Testis (tissue), 2 donors: ENCODE results near the gene YY1.

Experiments
- POLR2A ChIP-seq: fragments of 450-650 bp; IDR thresholded peaks from one replicate; pipeline ENCODE4 v1.6.1; 2017; ENCODE audit warnings: antibody characterized with exemption, mild to moderate bottlenecking, moderate library complexity
- TF ChIP-seq, protein P1 (sequence below), 3 experiments: fragments of 450-650 bp in 2 of 3; fragments of 200-600 bp in 1 of 3; sonication (generic) in 1 of 3; IDR thresholded peaks; one replicate each; pipeline ENCODE4 v1.5.1; 2016 to 2019; ENCODE audit warnings: antibody characterized with exemption in 3 of 3, mild to moderate bottlenecking in 2 of 3, moderate library complexity in 1 of 3

DNA sequence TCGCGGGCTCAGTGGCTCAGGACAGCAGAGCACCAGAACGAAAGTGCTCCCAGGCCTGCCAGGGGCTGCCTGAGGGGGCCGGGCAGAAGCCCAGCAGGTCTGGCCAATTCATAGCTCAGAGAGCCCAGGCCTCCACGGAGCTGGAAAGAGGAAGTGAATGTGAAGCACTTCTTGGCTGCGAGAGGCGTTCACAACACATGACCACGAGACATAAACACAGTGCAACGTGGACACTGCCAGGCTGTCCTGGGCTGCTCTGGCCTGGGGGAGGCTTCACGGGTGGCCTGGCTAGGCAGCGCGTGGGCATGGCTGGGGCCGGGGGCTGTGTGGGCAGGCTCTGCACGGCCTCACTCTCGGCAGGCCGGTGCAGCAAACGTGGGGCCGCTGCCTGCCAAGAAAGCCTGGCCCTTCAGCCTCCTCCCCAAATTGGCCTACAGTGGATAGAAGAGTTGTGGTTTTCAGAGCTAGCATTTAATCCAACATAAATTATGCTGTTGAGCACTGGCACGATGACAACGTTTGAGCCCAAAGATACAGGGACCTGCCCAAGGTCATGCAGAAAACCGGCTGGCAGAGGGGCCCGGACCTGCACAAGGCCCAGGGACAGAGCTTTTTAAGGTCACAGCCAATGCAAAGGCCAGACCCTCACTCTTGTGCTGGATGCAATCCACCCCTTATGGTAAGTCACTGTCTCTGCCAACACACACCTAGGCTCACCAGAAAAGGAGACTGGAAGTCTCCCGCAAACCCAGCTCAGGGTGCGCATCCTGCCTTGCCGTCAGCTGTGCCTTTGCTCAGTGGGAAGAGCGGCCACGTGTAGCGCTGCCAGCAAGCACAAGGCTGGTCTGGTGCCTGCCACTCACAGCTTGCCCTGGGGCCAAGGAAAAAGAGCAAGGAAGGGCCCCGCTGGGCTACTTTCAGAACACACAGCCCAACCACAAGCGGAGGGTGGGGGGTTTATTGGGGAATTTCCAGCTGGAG lies 58.7 kb downstream of the YY1 start:
- TF ChIP-seq POLR2A: no peak
- TF ChIP-seq, protein P1, sequence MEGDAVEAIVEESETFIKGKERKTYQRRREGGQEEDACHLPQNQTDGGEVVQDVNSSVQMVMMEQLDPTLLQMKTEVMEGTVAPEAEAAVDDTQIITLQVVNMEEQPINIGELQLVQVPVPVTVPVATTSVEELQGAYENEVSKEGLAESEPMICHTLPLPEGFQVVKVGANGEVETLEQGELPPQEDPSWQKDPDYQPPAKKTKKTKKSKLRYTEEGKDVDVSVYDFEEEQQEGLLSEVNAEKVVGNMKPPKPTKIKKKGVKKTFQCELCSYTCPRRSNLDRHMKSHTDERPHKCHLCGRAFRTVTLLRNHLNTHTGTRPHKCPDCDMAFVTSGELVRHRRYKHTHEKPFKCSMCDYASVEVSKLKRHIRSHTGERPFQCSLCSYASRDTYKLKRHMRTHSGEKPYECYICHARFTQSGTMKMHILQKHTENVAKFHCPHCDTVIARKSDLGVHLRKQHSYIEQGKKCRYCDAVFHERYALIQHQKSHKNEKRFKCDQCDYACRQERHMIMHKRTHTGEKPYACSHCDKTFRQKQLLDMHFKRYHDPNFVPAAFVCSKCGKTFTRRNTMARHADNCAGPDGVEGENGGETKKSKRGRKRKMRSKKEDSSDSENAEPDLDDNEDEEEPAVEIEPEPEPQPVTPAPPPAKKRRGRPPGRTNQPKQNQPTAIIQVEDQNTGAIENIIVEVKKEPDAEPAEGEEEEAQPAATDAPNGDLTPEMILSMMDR (IDR thresholded peaks at IDR 0.05): no peak
